GM10248 (cell line): ENCODE results near the gene STXBP2.

Source experiments
- CTCF ChIA-PET: fragments of 300-600 bp; sonication (Branson Sonifier 250); formaldehyde crosslinking; extraction: SDS; loops from one replicate; lab custom pipeline; 2021; ENCODE audit warnings: antibody characterized with exemption; lab: Yijun Ruan, JAX
- POLR2A ChIA-PET: fragments of 350-650 bp; sonication (Branson Sonifier 250); formaldehyde crosslinking; extraction: SDS; loops from one replicate; lab custom pipeline; 2020; ENCODE audit warnings: antibody characterized with exemption; lab: Yijun Ruan, JAX
- DNase-seq: peaks from one replicate; pipeline ENCODE4 v3.0.0; 2012; ENCODE audit errors: extremely low spot score
- CTCF ChIP-seq: IDR thresholded peaks from 2 replicates; pipeline ENCODE4 v1.5.1; 2012; ENCODE audit warnings: mild to moderate bottlenecking, low read depth; ENCODE audit errors: extremely low read depth, missing control alignments, control extremely low read depth

Gene STXBP2

GRCh38 chr19:7665076-7665475 lies 28.2 kb downstream of the STXBP2 start:
- ChIA-PET POLR2A (no interaction called here), CTCF (interaction anchor here (1.2 to 5.0 kb wide), 3 partner anchors 13 to 17 kb away, joined by 3 to 24 read pairs (median 4); partner anchors contain the start of gene TRAPPC5)
- no peak for TF ChIP-seq CTCF
- DNase-seq = no peak

GRCh38 chr19:7668842-7669241 lies 31.9 kb downstream of the STXBP2 start, which contains the start of gene RETN:
Gene RETN (plus strand): TSS chr19:7669049. CDS start chr19:7669327, 278 bp downstream.
- POLR2A ChIA-PET = interaction anchor here (0.5 to 0.8 kb wide), 2 partner anchors 10 to 15 kb away, joined by 3 read pairs; no protein-coding TSS in a partner anchor
- no peak for TF ChIP-seq CTCF
- CTCF ChIA-PET = interaction anchor here (1.1 to 2.9 kb wide), 3 partner anchors 12 to 130 kb away, joined by 3 to 20 read pairs (median 5); partner anchors contain the start of gene TRAPPC5
- no peak for DNase-seq

GRCh38 chr19:7669641-7670040 lies 32.7 kb downstream of the STXBP2 start:
- POLR2A ChIA-PET = interaction anchor here (0.5 to 0.8 kb wide), 2 partner anchors 9 to 15 kb away, joined by 3 read pairs; no protein-coding TSS in a partner anchor
- CTCF ChIA-PET = interaction anchor here (1.1 to 3.2 kb wide), 5 partner anchors 8 to 129 kb away, joined by 3 to 20 read pairs (median 5); partner anchors contain the start of gene TRAPPC5
- no peak for TF ChIP-seq CTCF

GRCh38 chr19:7670150-7670783 lies 33.4 kb downstream of the STXBP2 start:
- TF ChIP-seq CTCF = no peak
- POLR2A ChIA-PET = no interaction called here
- CTCF ChIA-PET = interaction anchor here (1.1 to 3.2 kb wide), 4 partner anchors 9 to 129 kb away, joined by 3 to 13 read pairs (median 4); partner anchors contain the start of gene TRAPPC5
- no peak for DNase-seq

More at GRCh38 chr19:7669641-7670040, 32.7 kb downstream of the STXBP2 start:
- no peak for DNase-seq

GRCh38 chr19:7670790-7671189 lies 33.9 kb downstream of the STXBP2 start:
- ChIA-PET POLR2A (interaction anchor here (0.6 kb wide), 1 partner anchor 227 kb away, joined by 3 read pairs; no protein-coding TSS in a partner anchor), CTCF (interaction anchor here (1.2 to 3.2 kb wide), 2 partner anchors 10 to 18 kb away, joined by 3 to 13 read pairs; partner anchors contain the start of gene TRAPPC5)
- TF ChIP-seq CTCF = no peak
- no peak for DNase-seq

- POLR2A ChIA-PET = no interaction called here
- CTCF ChIA-PET = interaction anchor here (1.2 to 3.2 kb wide), 2 partner anchors 8 to 104 kb away, joined by 4 to 13 read pairs; partner anchors contain the start of gene TRAPPC5
- no peak for TF ChIP-seq CTCF
- DNase-seq = no peak
Measured at GRCh38 chr19:7672522-7672921, 35.6 kb downstream of the STXBP2 start.
